MM.1S (cell line): ENCODE data around the gene ZNF516.
"Not testable (repeated sequence)": the region's sequence is repeated elsewhere in the genome, so short reads cannot be mapped to it uniquely, and the experiment has no call there.

Experiments used
- DNase-seq: peaks from one replicate; pipeline ENCODE4 v3.0.0-alpha.2; 2015
- H2AFZ ChIP-seq: fragments of 300-600 bp; sonication (generic); 2 replicates; pipeline ENCODE4 v1.6.0; 2016; ENCODE audit warnings: antibody characterized with exemption, low read length
- H3F3A ChIP-seq: fragments of 300-600 bp; sonication (generic); 2 replicates; pipeline ENCODE4 v1.6.1; 2016; ENCODE audit warnings: mild to moderate bottlenecking, antibody characterized with exemption, low read length, moderate library complexity, mixed read lengths; ENCODE audit not compliant: insufficient read depth
- H3K27ac ChIP-seq: fragments of 300-600 bp; sonication (generic); 2 replicates; pipeline ENCODE4 v1.5.1; 2016; ENCODE audit warnings: mild to moderate bottlenecking, low read length
- H3K27me3 ChIP-seq: fragments of 300-600 bp; sonication (generic); replicated peaks from 2 replicates; pipeline ENCODE4 v1.6.0; 2016; ENCODE audit warnings: low read length; ENCODE audit not compliant: insufficient read depth
- H3K36me3 ChIP-seq: fragments of 300-600 bp; sonication (generic); replicated peaks from 2 replicates; pipeline ENCODE4 v1.6.1; 2016; ENCODE audit warnings: mild to moderate bottlenecking, low read length, mixed read lengths; ENCODE audit not compliant: insufficient read depth
- H3K4me1 ChIP-seq: fragments of 300-600 bp; sonication (generic); 2 replicates; pipeline ENCODE4 v1.6.1; 2016; ENCODE audit warnings: low read length, mixed read lengths
- H3K4me2 ChIP-seq: fragments of 300-600 bp; sonication (generic); 2 replicates; pipeline ENCODE4 v1.6.0; 2016; ENCODE audit warnings: low read depth, low read length
- H3K4me3 ChIP-seq: fragments of 300-600 bp; sonication (generic); 2 replicates; pipeline ENCODE4 v1.5.1; 2016; ENCODE audit warnings: low read length, mixed read lengths
- H3K79me2 ChIP-seq: fragments of 300-600 bp; sonication (generic); 2 replicates; pipeline ENCODE4 v1.6.1; 2016; ENCODE audit warnings: mixed run types, low read length, mixed read lengths
- H3K9ac ChIP-seq: fragments of 300-600 bp; sonication (generic); 2 replicates; pipeline ENCODE4 v1.6.1; 2016; ENCODE audit warnings: low read length, mixed read lengths
- H3K9me2 ChIP-seq: fragments of 300-600 bp; sonication (generic); replicated peaks from 2 replicates; pipeline ENCODE4 v1.6.1; 2016; ENCODE audit warnings: mild to moderate bottlenecking, low read length, mixed read lengths; ENCODE audit not compliant: insufficient read depth
- H3K9me3 ChIP-seq: fragments of 300-600 bp; sonication (generic); replicated peaks from 2 replicates; pipeline ENCODE4 v1.6.1; 2016; ENCODE audit warnings: mild to moderate bottlenecking, low read length, mixed read lengths; ENCODE audit not compliant: insufficient read depth
- H4K20me1 ChIP-seq: fragments of 300-600 bp; sonication (generic); 2 replicates; pipeline ENCODE4 v1.6.1; 2016; ENCODE audit warnings: mild to moderate bottlenecking, low read length, moderate library complexity, mixed read lengths; ENCODE audit not compliant: insufficient read depth
- EZH2 ChIP-seq: fragments of 300-600 bp; sonication (generic); optimal IDR thresholded peaks from 2 replicates; pipeline ENCODE3; 2017; ENCODE audit warnings: low read depth, mild to moderate bottlenecking, antibody characterized with exemption, low read length, mixed read lengths
- EZH2phosphoT487 ChIP-seq: fragments of 300-600 bp; sonication (generic); IDR thresholded peaks from 2 replicates; pipeline ENCODE4 v1.6.1; 2018; ENCODE audit warnings: antibody characterized with exemption, low read length
- TF ChIP-seq, protein P1 (sequence below): fragments of 300-600 bp; sonication (generic); IDR thresholded peaks from 2 replicates; pipeline ENCODE4 v1.5.1; 2016; ENCODE audit warnings: antibody characterized with exemption, low read length, mixed read lengths

The ZNF516 gene

GRCh38 chr18:76474824-76475223 is 20.2 kb downstream of the ZNF516 start:
- Histone ChIP-seq H3K79me2 (peaks cover 11% of the 10 kb centered on the region), H3K27me3 (no peaks in the 10 kb centered on the region), H3K36me3 (no peaks in the 10 kb centered on the region), H4K20me1 (no peaks in the 10 kb centered on the region), H3K9ac (no peak overlapping the region), H3F3A (no peaks in the 10 kb centered on the region), H3K9me3 (no peaks in the 10 kb centered on the region), H3K4me1 (no peaks in the 10 kb centered on the region), H3K4me2 (no peak overlapping the region), H3K4me3 (no peak overlapping the region), H2AFZ (no peak overlapping the region), H3K27ac (no peak overlapping the region), H3K9me2 (no peaks in the 10 kb centered on the region)
- DNase-seq = no peak
- TF ChIP-seq, protein P1, sequence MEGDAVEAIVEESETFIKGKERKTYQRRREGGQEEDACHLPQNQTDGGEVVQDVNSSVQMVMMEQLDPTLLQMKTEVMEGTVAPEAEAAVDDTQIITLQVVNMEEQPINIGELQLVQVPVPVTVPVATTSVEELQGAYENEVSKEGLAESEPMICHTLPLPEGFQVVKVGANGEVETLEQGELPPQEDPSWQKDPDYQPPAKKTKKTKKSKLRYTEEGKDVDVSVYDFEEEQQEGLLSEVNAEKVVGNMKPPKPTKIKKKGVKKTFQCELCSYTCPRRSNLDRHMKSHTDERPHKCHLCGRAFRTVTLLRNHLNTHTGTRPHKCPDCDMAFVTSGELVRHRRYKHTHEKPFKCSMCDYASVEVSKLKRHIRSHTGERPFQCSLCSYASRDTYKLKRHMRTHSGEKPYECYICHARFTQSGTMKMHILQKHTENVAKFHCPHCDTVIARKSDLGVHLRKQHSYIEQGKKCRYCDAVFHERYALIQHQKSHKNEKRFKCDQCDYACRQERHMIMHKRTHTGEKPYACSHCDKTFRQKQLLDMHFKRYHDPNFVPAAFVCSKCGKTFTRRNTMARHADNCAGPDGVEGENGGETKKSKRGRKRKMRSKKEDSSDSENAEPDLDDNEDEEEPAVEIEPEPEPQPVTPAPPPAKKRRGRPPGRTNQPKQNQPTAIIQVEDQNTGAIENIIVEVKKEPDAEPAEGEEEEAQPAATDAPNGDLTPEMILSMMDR = no peak
- TF ChIP-seq EZH2phosphoT487 (no peak), EZH2 (no peak)

DNA sequence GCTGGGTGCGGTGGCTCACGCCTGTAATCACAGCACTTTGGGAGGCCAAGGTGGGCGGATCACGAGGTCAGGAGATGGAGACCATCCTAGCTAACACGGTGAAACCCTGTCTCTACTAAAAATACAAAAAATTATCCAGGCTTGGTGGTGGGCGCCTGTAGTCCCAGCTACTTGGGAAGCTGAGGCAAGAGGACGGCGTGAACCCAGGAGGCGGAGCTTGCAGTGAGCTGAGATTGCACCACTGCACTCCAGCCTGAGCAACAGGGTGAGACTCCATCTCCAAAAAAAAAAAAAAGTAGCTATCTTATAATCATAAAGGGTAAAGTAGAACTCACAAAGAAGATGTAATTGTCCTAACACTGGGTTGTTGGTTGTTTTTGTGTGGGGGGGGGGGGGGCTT is 21.5 kb downstream of the ZNF516 start:
- not testable (repeated sequence) for H3K36me3 ChIP-seq, H3K4me2 ChIP-seq, H4K20me1 ChIP-seq

DNA sequence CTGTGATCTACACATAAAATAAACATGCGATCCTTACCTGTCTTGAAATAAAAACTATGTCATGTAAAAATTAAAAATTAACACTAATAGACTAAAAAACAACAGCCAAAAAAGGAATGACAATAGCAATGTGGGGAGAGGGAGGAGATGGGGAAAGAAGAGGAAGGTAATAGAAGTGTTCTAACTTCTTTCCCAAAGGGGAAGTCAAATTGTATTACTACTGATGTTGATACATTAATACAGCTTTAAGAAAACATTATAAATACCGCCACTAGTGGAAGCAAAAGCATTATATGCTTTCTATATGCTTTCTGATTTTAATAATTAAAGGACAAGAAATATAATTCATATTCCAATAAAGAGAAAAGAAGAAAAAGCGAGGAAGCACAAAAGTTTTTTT is 22.2 kb downstream of the ZNF516 start:
- peaks cover 11% of the 10 kb centered on the region for H3K79me2 ChIP-seq
- H3K4me1 ChIP-seq = no peaks in the 10 kb centered on the region
- no peaks in the 10 kb centered on the region for H4K20me1 ChIP-seq
- H3K9ac ChIP-seq = no peak overlapping the region
- H3K36me3 ChIP-seq = no peaks in the 10 kb centered on the region
- no peak overlapping the region for H3K4me3 ChIP-seq
- TF ChIP-seq EZH2 (no peak), EZH2phosphoT487 (no peak)
- TF ChIP-seq, protein P1 = no peak
- H3K27ac ChIP-seq = no peak overlapping the region
- H3K9me2 ChIP-seq = no peaks in the 10 kb centered on the region
- no peak overlapping the region for H2AFZ ChIP-seq
- no peaks in the 10 kb centered on the region for H3K27me3 ChIP-seq
- H3K9me3 ChIP-seq = no peaks in the 10 kb centered on the region
- no peaks in the 10 kb centered on the region for H3F3A ChIP-seq
- no peak overlapping the region for H3K4me2 ChIP-seq
- DNase-seq = no peak

More for the DNA sequence above, 21.5 kb downstream of the ZNF516 start:
- H3K79me2 ChIP-seq = peaks cover 11% of the 10 kb centered on the region
- H3F3A ChIP-seq, DNase-seq, H3K4me1 ChIP-seq, H3K4me3 ChIP-seq, H3K9me3 ChIP-seq, H3K9ac ChIP-seq, H3K27ac ChIP-seq, H3K27me3 ChIP-seq, H2AFZ ChIP-seq, H3K9me2 ChIP-seq: not testable (repeated sequence)

DNA sequence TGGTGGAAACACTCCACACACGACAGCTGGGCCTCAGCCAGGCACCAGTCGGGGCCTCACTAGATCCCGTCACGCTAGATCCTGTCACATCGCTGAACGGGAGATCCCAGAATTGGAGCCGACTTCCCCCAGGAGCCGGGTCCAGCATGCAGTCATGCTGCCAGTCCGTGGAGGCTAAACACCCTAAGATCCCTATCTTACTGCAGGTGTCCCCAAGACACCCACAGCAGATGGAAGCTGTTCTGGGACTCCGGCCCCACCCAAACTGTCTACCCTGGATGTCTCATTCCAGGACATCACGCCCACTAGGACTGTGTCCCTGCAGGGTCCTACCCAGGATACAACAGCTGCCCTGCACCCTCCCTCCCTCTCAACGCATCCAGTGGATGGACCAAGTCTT is 23.4 kb downstream of the ZNF516 start:
- H3K36me3 ChIP-seq = no peaks in the 10 kb centered on the region
- no peaks in the 10 kb centered on the region for H3K4me1 ChIP-seq
- no peaks in the 10 kb centered on the region for H3K27me3 ChIP-seq
- no peak overlapping the region for H3K4me3 ChIP-seq
- TF ChIP-seq EZH2 = no peak
- TF ChIP-seq, protein P1 = no peak
- no peak for TF ChIP-seq EZH2phosphoT487
- no peak overlapping the region for H2AFZ ChIP-seq
- H3K4me2 ChIP-seq = no peak overlapping the region
- H3K9me2 ChIP-seq = no peaks in the 10 kb centered on the region
- DNase-seq = no peak
- no peak overlapping the region for H3K27ac ChIP-seq
- no peak overlapping the region for H3K9ac ChIP-seq
- H3F3A ChIP-seq = no peaks in the 10 kb centered on the region
- no peaks in the 10 kb centered on the region for H4K20me1 ChIP-seq
- H3K9me3 ChIP-seq = no peaks in the 10 kb centered on the region
- H3K79me2 ChIP-seq = peaks cover 11% of the 10 kb centered on the region
